Activated CD4-positive, alpha-beta T cell treated with anti-CD3 and anti-CD28 coated beads for 48 hours (primary cell): ENCODE data around the gene JAKMIP1.

ENCODE experiments used
- DNase-seq: peaks from one replicate; pipeline ENCODE4 v3.0.0-alpha.2; 2020

The JAKMIP1 gene

DNA sequence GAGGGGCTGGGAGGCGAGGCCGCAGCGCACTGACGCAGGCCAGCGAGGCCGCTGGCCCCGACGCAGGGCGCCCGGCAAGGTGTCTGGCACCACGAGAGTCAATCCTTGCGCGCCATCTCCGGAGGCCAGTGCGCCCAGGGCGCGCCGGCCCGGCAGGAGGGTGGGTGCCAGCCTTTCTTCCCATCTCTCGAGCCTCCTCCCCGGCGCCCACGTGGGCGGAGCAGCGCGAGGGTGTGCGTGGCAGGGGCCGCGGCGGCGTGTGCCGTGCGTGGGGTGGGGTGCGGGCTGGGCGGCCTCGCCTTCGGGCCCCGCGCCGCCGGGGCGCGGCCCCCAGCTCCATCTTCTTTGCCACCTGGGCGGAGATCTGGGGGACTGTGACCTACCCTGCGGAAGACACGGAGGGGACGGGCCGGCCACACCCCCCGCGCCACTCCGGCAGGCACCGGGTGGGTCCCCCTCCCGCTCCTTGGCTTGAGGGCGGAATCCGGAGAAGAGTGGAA, 877 bp downstream of the JAKMIP1 start:
- DNase-seq, result no peak

DNA sequence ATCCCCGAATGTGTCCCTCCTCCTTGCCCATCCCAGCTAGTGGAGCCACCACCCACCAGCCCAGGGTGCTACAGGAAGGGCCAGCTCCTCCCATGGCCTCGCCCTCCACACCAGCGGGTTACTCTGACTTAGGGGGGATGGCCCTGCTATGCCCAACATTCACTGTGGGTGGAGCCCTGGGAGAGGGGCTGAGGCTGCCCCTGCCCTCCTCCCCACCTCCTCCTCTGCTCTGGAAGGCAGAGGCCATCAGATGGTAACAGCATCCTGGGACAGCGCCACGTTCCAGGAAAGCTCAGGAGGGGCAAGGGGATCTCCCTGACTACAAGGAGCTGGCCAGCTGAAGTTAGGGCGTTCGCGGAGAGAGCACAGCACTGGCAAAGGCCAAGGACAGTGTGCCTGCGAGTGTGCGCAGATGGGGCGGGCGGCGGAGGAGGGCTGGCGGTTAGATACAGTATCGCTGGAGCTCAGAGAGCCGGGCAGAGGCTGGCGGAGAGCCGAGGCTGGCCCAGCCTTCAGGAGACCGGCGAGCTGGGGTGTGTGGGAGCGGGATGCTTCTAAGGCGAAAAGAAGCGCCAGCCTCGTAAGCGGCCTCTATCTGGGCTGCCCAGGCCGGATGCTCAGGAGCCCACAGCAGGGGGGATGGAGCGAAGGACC, 1.5 kb downstream of the JAKMIP1 start:
- peak; percentile 30 for DNase-seq

DNA sequence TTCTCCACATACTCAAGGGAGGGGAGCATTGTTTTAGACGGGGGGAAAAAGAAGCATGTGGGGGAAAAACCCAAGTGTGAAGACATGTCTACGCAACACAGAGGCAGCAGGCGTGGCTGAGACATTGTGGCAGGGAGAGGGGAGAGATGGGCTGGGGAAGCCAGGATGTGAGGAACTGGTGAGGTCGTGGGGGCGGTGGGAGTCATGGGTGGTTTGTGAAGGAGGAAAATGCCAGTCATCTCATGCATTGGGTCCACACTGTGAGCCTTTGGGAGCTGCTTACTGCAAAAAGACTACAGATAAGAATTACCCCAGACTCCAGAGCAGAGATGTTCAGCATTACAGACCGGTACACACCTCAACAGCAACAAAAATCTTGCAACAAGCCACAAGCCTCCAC, 2.1 kb downstream of the JAKMIP1 start:
- DNase-seq, result peak; percentile 75

DNA sequence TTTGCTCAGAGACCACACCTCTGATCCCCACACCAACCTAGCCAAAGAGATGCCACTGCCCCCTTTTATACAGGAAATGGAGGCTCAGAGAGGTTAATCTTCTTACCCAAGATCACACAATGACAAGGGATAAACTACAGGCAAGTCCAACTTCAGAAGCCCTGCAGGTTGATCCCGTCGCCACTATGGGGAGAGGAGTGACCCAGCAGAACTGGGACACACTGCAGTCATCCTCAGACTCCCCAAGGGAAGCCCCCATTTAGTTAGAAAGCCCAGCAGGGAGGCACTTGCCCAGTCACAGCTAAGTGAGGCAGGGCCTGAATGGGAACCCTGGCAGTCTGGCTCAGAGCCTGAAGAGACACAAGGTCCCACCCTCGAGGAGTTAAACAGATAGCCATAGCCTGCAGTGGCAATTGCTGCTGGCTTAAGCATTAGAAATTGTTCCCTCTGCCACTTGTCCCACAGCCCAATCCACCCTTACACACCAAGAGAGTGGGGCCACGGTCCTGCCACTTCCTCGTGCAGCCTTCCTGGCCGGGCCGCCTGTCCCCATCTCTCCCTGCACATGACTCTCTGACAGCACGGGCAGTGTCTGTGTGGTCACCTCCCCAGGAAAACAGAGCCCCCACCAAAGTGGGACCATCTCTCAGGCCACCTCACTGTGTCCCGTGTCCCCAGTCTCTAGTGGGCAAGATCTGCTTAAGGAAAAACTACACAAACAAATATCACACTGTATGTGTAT, 2.7 kb downstream of the JAKMIP1 start:
- DNase-seq, result no peak

DNA sequence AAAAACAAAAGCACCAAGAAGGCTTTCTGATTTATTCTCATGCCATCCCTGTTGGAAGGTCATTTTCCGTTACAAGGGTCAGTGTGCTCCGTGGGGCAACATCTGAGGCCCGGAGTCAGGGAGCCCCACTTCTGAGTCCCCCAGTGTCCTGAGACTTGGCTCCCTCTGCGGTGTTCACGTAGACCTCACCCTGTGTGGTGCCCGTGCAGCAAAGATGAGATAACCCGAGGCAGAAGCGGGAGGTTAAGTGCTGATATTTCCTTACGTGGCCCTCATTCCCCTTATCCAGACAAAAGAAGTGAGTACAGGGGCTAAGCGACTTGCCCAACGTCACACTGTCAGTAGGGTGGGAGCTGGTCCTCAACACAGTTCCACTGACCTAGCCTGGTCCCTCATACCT, 3.5 kb downstream of the JAKMIP1 start:
- DNase-seq, result no peak

DNA sequence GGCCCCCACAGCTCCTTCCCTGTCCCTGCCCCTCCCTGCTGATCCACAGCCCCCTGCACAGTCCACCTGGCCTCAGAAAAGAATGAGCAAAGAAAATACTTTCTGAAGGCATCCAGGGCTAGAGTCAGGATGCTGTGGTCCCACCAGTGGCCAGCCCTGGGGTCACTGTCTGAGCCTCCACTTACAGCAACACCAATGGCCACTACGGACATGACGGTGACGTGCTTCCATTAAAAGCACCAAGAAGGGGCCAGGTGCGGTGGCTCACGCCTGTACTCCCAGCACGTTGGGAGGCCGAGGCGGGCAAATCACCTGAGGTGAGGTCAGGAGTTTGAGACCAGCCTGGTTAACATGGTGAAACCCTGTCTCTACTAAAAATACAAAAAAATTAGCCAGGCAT, 4.0 kb downstream of the JAKMIP1 start:
- DNase-seq, result no peak

DNA sequence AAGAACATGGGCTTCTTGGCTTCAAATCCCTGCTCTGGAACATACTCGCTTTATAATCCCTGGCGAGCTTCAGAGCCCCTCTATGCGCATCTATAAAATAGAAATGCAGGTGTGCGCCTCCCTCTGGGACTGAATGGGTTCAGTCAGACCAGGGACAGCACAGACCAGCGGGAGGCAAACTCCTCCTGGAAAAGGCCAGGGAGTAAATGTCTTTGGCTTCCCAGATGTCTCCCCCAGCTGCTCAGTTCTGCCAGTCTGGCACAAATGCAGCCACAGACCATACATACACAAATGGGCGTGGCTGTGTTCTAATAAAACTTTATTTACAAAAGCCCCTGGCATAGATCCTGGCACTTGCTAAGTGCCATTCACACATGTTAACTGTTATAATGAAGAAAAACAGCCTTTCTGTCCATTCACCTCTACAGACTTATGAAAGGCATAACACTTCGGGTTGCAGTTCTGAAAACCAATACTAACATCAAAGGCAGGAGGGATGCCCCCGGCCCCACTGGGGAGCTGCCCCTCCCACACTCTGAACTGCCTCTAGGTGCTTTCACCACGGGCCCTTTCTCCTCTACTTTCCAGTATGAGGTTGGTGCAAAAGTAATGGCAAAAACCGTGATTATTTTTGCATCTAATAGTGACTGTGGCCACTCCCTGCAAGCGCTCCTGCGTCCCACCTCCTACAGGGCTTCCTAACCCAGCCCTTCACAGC, 4.6 kb downstream of the JAKMIP1 start:
- DNase-seq, result no peak

DNA sequence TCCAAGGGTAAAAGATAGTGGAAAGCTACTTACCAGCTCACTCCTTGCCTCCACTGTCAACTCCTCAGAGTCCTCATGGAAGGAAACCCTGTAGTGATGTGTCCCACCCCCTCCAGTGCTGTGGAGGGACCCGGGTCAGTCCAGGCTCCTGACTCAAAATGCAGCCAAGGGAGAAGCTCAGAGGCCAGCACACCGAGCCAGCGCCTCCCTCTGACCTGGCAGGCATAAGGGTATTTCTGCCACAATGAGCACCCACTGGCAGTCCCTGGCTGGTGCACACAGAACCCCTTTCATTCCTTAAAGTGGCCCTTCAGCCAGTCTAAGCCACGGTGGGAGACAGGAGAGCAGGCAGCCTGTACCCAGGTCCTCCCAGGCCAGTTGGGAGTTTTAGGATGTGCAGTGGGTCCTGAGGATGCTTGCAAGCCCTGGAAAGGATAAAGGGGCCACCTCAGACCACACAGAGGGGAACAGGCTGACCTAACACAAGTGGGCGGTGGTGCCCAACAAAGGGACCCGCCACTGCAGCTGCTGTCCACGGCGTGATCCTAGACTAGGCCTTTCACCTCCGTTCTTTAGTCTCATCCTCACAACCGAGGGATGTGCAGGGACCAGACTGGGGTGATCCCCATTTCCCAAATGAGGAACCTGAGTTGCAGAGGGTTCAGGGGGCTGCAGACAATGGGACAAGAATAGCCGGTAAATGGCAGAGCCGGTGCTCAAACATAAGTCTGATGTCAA, 5.7 kb downstream of the JAKMIP1 start:
- no peak for DNase-seq

DNA sequence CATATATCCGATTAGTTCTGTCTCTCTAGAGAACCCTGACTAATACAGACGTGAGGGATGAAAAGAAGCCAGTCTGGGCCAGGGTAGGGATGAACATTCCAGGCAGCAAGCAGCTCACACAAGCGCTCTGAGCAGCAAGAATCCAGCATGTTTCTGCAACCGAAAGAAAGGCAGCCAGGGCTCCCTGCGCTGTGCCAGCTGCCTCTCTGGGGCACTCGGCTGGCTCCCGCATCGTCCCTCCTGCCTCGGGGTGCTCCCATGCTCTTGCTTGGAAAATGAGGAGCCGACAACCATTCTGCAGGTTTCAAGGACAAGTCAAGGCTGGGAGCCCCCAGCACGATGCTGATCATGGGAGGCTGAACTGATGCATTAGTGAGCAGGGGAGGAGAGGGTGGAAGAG, 7.0 kb downstream of the JAKMIP1 start:
- DNase-seq, result no peak

DNA sequence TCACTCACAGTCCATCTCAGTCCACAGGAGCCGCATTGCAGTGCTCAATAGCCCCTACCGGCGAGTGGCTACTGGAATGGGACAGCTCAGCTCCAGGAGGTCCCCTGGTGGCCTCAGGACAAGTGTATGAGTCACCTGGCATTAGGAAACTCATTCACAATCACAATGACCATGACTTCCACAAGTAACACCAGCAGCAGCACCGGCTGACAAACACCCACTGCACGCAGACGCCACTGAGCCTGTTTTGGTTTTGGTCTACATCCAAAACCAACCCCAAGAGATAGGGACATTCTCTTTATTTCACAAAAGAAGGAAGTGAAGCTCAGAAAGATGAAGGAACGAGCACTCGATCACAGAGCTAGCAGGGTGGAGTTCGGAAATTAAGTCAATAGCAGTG, 8.1 kb downstream of the JAKMIP1 start:
- DNase-seq, result no peak

DNA sequence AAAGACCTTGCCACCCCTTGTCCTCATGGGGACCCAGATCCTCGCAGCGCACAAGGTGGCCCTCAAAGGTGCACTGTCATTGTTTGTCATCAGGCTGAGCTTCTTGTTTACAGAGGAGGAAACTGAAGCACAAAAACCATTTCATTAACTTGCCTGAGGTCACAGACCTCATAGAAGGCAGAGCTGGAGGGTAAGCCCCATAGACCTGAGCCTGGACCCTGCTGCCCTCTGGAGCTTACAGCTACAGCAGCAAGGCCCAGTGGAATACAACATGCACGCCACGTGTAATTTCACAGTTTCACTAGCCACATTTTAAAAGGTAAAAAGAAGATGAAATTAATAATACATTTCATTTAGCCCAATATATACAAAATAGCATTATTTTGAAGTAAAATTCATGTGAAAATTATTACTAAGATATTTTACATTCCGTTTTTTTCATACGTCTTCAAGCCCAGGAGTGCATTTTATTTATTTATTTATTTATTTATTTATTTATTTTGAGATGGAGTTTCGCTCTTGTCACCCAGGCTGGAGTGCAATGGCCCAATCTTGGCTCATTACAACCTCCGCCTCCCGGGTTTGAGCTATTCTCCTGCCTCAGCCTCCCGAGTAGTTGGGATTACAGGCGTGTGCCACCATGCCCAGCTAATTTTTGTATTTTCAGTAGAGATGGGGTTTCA, 8.8 kb downstream of the JAKMIP1 start:
- DNase-seq, result no peak

DNA sequence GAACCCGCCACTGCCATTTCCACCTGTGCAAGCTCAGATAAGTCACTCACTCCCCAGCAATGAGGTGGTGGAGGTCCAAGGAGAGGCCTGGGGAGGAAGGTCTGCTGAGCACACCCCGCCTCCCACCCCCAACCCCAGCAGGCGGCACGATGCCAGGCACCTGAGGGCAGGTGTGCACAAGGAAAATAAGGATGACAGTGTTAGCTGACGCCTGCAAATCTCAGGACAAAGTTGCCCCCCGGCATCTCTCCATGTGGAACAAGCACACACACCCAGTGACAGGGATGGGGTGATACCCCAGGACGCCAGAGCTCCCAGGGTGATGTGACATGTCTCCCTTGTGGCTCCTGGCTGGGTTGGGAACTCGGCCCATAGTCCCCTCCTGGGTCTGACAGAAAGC, 9.9 kb downstream of the JAKMIP1 start:
- DNase-seq, result no peak

DNA sequence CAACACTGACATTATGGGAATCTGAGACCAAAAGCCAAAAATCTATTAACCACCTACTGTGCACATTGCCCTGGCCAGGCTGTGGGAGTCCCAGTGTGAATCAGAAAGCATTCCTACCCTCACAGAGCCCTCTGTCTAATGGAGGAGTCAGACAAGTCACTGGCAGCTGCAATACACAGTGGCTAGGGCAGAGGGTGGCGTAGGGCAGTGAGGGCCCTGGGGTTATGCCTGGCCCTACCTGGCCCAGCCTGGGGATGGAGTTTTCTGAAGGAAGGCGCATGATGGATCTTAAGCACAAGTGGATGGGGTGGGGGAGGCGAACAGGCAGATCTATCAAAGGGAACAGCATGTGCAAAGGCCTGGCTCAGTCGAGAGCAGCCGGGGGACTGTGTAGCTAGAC, 10.8 kb downstream of the JAKMIP1 start:
- DNase-seq, result no peak

DNA sequence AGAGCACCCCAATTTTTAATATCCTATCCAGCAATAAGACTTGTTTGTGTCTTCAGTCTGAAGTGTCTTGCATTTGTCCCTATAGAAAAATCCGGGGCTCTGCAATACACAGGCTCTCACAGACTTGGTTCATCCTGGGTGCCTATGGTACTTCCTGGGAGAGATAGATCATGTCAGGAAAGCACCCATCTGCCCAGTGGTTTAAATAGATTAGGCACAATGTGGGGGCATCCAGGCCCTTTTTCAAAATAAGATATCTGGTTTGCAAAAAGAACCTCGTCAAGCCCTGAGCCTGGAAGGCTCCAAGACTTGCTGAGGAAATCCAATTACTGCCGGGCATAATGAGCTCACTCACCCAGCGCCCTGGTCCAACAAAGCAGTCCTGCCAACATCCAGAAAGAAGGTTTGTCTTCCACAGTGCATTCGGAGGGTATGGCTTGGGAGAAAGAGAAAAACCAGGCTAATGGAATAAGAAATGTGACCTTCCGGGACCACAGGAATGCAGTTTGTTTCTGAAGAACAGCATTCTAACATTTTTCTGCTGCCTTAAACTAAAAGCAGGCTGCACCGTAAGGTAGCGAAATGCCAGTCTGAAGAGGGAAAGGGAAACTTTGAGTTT, 11.6 kb downstream of the JAKMIP1 start:
- no peak for DNase-seq

DNA sequence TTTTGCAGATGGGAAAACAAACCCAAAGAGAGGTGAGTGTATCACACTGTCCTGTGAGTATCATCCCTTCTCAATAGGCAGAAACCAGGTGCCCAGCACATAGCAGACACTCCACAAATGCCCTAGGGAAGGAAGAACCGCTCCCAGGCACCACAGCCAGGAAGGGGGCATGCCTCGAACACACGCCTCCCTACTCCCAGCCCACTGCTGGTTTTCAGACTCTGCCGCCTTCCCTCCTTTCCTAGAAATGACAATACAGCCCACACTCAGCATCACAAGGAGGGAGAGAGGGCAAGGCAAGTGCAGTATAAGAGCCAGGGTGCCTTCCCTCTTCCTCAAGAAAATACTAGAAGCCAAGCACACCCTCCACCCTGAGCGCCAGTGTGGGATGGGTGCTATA, 16.2 kb downstream of the JAKMIP1 start:
- no peak for DNase-seq

DNA sequence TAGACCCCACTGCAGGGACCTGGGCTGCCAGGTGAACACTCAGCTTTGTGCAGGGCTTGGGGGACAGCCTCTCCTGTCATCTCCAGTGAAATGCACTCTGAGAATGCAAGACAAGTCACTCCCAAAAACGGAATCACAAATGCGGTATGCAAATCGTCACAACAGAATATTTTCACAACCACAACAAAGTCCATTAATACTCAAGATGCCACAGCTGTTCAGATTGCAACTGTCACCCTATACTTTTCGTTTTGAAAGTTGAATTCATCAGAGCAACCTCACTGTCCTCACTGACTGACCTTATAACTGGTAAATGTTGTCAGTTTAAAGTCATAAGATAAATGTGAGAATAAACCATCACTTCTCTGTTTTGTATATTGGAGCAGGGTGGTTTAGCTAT, 16.6 kb downstream of the JAKMIP1 start:
- DNase-seq, result no peak

DNA sequence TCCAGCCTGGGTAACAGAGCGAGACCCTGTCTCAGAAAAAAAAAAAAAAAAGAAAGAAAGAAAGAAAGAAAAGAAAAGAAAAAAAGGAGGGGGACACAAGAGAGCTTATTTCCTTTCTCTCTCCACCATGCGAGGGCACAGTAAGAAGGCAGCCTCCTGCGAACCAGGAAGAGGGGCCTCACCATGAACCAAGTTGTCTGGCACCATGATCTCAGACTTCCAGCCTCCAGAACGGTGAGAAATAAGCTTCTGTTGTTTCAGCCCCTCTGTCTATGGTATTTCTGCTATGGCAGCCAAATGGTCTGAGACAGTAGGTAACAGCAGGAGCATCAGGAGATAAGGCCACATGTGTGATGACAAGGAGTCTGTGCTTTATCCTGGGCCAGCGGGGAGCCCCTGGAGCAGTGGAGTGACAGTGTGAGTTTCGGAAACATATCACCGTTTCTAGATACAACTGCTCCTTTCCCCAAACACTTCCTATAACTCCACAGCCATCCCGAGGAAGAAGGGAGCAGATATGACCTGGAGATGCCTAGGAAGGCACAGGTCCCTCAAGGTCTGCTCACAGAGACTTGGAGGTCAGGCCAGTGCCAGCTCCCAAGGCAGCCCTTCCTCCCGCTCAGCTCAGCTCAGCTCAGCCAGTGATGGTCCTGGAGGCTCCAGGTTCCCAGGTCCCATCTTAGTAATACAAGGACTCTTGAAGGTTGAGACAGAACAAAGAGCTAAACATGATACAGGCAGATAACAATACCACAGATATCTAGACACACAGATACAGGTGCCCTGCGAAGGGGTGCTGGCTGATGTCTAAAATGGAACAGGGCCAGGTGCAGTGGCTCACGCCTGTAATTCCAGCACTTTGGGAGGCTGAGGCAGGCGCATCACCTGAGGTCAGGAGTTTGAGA, 17.7 kb downstream of the JAKMIP1 start:
- no peak for DNase-seq

DNA sequence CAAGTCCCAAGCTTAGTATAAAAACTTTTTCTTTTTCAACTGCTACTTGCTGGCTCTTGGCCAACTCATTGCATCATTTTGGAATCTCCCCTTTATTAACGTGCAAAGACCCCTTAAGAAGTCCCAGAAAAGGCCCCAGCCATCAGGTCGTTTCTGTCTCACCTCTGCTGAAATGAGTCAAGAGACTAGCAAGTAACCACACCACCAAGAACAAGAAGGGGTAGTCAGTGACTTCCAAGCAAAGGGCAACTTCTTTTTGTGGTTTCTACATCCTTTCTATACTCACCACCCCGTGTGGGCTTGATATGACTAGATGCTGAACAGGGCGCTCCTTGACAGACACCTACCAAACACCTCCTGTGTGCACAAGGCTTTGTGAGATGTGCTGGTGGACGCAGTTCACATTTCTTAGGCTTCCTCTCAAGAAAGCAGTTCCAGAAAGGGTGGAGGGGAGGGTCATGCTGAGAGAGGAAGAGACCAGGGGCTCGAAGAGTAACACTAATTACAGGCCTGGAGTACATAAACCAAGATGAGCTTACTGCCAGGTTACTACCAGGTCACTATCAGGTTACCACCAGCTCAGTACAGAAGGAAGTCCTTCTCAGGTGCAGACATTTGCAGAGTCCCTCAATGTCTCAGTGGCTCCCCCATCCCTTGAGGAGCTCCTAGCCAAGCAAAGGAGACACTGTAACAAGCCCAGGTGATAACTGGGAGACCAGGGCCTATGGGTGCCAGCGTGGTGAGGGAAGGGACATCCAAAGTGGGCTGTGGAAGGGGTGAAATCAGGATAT, 19.3 kb downstream of the JAKMIP1 start:
- DNase-seq, result peak; percentile 58

DNA sequence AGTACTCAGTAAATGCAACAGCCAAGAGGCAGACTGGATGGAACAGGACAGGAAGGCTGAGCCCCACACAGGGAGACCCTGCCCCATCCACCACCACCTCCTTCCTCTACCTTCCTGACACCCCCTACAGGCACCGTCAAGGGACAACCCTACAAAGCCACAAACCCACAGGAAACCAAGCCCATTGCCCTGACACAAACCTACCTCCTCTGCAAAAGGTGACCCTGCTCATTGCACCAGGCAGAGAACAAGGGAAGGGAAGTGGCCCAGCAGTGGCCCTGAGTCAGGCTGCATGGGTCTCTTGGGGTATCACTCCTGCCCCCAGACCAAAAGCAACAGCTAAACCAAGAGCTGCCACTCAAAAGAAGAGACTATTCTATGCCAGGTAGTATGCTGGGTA, 21.0 kb downstream of the JAKMIP1 start:
- DNase-seq, result no peak

DNA sequence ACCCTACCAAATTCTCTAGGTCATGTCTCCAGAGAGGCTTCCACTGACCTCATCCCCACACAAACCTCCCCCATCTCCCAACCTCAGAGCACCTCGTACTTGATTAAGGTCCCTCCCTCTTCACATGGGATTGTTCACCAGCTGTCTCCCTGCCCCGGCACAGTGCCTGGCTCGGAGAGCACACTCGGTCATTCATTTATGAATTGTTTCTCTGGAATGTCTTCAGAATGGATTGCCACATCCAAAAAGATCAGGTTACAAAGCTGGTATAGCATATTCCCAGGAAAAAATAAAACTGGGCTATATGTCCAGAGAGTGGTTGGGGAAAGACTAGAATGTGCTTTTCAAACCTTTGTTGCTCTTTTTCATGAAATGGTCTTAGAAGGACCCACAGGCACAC, 21.6 kb downstream of the JAKMIP1 start:
- no peak for DNase-seq
